SU-DHL-6 (cell line): ENCODE data around the gene CDC42BPA.

Source experiments
- H2AFZ ChIP-seq: fragments of 200-600 bp; sonication (generic); 2 replicates; pipeline ENCODE4 v1.6.1; 2014; ENCODE audit warnings: low read depth, mild to moderate bottlenecking, moderate library complexity, mixed read lengths, antibody characterized with exemption, low read length; ENCODE audit not compliant: severe bottlenecking
- H3F3A ChIP-seq: fragments of 200-600 bp; shearing (Covaris generic); 2 replicates; pipeline ENCODE4 v1.6.0; 2016; ENCODE audit warnings: antibody characterized with exemption, mild to moderate bottlenecking; ENCODE audit not compliant: insufficient read depth
- H3K27ac ChIP-seq: fragments of 200-600 bp; sonication (generic); 2 replicates; pipeline ENCODE4 v1.5.1; 2016; ENCODE audit warnings: low read depth, mild to moderate bottlenecking, low read length, moderate library complexity, mixed read lengths
- H3K27me3 ChIP-seq: fragments of 200-600 bp; sonication (generic), shearing (Covaris generic); 2 replicates; pipeline ENCODE4 v1.6.0; 2014; ENCODE audit warnings: mild to moderate bottlenecking, low read length
- H3K36me3 ChIP-seq: fragments of 200-600 bp; sonication (generic); 2 replicates; pipeline ENCODE4 v1.6.1; 2014; ENCODE audit warnings: mild to moderate bottlenecking, low read length, mixed read lengths
- H3K4me2 ChIP-seq: fragments of 300-600, 200-600 bp; shearing (Covaris generic), sonication (generic); 2 replicates; pipeline ENCODE4 v1.6.0; 2014; ENCODE audit warnings: low read length, low read depth, mild to moderate bottlenecking; ENCODE audit not compliant: poor library complexity, severe bottlenecking
- H3K4me3 ChIP-seq: fragments of 200-600 bp; sonication (generic); 2 replicates; pipeline ENCODE4 v1.5.1; 2014; ENCODE audit warnings: antibody characterized with exemption, low read length, mild to moderate bottlenecking, mixed read lengths; ENCODE audit not compliant: insufficient read depth, poor library complexity, severe bottlenecking
- H3K79me2 ChIP-seq: fragments of 200-600 bp; sonication (generic); 2 replicates; pipeline ENCODE4 v1.6.1; 2014; ENCODE audit warnings: mild to moderate bottlenecking, low read length, moderate library complexity; ENCODE audit not compliant: insufficient read depth
- H3K9ac ChIP-seq: fragments of 200-600 bp; sonication (generic); 2 replicates; pipeline ENCODE4 v1.7.0; 2014; ENCODE audit warnings: mild to moderate bottlenecking, low read length
- H3K9me2 ChIP-seq: fragments of 200-600 bp; sonication (generic); replicated peaks from 2 replicates; pipeline ENCODE4 v1.6.1; 2014; ENCODE audit warnings: low read length; ENCODE audit not compliant: insufficient read depth
- H3K9me3 ChIP-seq: fragments of 200-600 bp; sonication (generic); 2 replicates; pipeline ENCODE4 v1.6.1; 2014; ENCODE audit warnings: low read length, mixed read lengths; ENCODE audit not compliant: insufficient read depth
- H4K20me1 ChIP-seq: fragments of 200-600 bp; sonication (generic); 2 replicates; pipeline ENCODE4 v1.6.1; 2014; ENCODE audit warnings: low read depth, mild to moderate bottlenecking, antibody characterized with exemption, low read length, moderate library complexity, mixed read lengths
- EZH2phosphoT487 ChIP-seq: fragments of 200-600 bp; sonication (generic), shearing (Covaris generic); conservative IDR thresholded peaks from 2 replicates; pipeline ENCODE4 v1.6.1; 2018; ENCODE audit warnings: mild to moderate bottlenecking, antibody characterized with exemption, low read length, moderate library complexity, mixed read lengths
- TF ChIP-seq, protein P1 (sequence below): fragments of 200-600 bp; sonication (generic); IDR thresholded peaks from one replicate; pipeline ENCODE4 v1.5.1; 2017; ENCODE audit warnings: antibody characterized with exemption, mild to moderate bottlenecking, low read length, moderate library complexity; ENCODE audit not compliant: insufficient read depth, poor library complexity, severe bottlenecking

The CDC42BPA gene

DNA sequence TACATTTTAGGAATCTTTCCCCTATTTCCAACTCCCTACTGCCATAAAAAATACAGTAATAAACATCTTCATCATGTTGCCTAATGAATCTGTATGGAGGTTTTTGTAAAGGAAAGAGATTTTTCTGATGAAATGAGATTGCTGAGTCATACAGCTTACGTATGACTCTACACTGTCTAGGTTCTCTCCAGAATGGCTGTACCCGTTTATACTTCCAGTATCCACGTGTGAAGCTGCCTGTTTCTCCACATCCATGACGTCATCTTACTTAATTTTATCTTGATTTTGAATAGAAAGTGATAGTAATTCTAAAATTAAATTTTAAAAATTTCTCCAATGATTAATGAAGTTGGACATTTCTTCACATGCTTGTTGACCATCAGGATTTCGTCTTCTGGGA, 274.5 kb downstream of the CDC42BPA start:
- H3K4me3 ChIP-seq = no peak overlapping the region
- no peak overlapping the region for H3K9ac ChIP-seq
- H3K9me2 ChIP-seq = no peaks in the 10 kb centered on the region
- H3K27ac ChIP-seq = no peak overlapping the region
- H3K79me2 ChIP-seq = no peaks in the 10 kb centered on the region
- no peak overlapping the region for H2AFZ ChIP-seq
- H4K20me1 ChIP-seq = no peaks in the 10 kb centered on the region
- no peaks in the 10 kb centered on the region for H3K36me3 ChIP-seq
- TF ChIP-seq, protein P1, sequence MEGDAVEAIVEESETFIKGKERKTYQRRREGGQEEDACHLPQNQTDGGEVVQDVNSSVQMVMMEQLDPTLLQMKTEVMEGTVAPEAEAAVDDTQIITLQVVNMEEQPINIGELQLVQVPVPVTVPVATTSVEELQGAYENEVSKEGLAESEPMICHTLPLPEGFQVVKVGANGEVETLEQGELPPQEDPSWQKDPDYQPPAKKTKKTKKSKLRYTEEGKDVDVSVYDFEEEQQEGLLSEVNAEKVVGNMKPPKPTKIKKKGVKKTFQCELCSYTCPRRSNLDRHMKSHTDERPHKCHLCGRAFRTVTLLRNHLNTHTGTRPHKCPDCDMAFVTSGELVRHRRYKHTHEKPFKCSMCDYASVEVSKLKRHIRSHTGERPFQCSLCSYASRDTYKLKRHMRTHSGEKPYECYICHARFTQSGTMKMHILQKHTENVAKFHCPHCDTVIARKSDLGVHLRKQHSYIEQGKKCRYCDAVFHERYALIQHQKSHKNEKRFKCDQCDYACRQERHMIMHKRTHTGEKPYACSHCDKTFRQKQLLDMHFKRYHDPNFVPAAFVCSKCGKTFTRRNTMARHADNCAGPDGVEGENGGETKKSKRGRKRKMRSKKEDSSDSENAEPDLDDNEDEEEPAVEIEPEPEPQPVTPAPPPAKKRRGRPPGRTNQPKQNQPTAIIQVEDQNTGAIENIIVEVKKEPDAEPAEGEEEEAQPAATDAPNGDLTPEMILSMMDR = no peak
- no peak for TF ChIP-seq EZH2phosphoT487
- no peaks in the 10 kb centered on the region for H3K9me3 ChIP-seq
- H3K4me2 ChIP-seq = no peak overlapping the region
- no peaks in the 10 kb centered on the region for H3K27me3 ChIP-seq
- H3F3A ChIP-seq = no peaks in the 10 kb centered on the region

DNA sequence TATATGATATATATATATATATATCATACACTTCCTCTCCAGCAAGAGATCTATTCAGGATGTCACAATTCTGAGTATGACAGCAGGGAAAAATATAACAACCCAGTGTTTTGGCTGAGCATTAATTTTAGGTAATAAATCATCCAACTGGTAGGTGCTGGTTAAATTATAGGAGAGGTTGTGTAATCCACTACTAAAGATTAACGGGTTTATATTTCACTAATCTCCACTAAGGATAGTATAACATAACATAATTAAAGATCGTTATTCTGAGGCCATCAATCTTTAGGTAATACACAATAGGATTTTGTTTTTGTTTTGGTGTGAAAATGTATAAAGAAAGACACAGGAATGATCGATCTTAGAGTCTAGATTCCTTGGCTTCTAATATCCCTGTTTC, 276.0 kb downstream of the CDC42BPA start:
- no peaks in the 10 kb centered on the region for H3K9me2 ChIP-seq
- no peak overlapping the region for H3K9ac ChIP-seq
- H3F3A ChIP-seq = no peaks in the 10 kb centered on the region
- no peaks in the 10 kb centered on the region for H3K27me3 ChIP-seq
- no peaks in the 10 kb centered on the region for H3K36me3 ChIP-seq
- no peaks in the 10 kb centered on the region for H4K20me1 ChIP-seq
- H3K27ac ChIP-seq = no peak overlapping the region
- H3K9me3 ChIP-seq = no peaks in the 10 kb centered on the region
- H3K79me2 ChIP-seq = no peaks in the 10 kb centered on the region
- no peak for TF ChIP-seq EZH2phosphoT487
- TF ChIP-seq, protein P1 = no peak
- H3K4me2 ChIP-seq = no peak overlapping the region
- H3K4me3 ChIP-seq = no peak overlapping the region
- H2AFZ ChIP-seq = no peak overlapping the region

DNA sequence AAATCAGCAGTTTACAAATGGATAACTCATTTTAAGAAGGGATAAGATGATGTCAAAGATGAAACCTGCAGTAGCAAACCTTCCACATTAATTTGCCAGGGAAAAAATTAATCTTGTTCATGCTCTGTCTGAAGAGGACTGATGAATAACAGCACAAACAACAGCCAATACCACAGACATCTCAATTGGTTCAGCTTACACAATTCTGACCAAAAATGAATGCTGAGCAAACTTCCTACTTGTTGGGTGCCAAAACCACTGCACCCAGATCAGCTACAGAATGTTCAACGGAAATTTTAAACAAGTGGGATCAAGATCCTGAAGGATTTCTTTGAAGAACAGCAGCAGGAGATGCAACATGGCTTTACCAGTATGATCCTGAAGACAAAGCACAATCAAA, 279.9 kb downstream of the CDC42BPA start:
- Histone ChIP-seq H3K27ac (no peak overlapping the region), H2AFZ (no peak overlapping the region), H3K9me2 (no peaks in the 10 kb centered on the region), H3K4me2 (no peak overlapping the region), H3K4me3 (no peak overlapping the region), H3K36me3 (no peaks in the 10 kb centered on the region), H4K20me1 (no peaks in the 10 kb centered on the region), H3F3A (no peaks in the 10 kb centered on the region), H3K9ac (no peak overlapping the region), H3K9me3 (no peaks in the 10 kb centered on the region), H3K27me3 (no peaks in the 10 kb centered on the region), H3K79me2 (no peaks in the 10 kb centered on the region)
- no peak for TF ChIP-seq EZH2phosphoT487
- TF ChIP-seq, protein P1 = no peak

DNA sequence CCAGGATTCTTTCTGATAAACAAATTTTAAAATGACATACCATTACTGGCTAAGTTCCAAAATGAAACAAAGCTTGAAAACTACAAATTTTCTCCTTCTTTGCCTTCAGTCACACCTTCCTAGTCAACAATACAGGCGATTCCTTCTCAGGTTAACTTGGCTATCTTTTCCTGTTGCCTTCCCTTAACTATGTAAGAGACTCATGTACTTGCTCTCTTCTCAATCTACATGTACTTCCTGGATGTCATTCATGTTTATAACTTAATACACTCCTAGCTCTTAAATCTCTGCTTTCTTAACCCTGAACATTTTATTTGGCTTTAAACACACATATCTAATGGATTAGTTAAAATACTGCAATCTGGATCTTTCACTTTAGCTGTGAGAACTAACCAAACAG, 281.2 kb downstream of the CDC42BPA start:
- no peaks in the 10 kb centered on the region for H3K36me3 ChIP-seq
- no peak overlapping the region for H3K4me3 ChIP-seq
- TF ChIP-seq EZH2phosphoT487 = no peak
- TF ChIP-seq, protein P1 = no peak
- no peaks in the 10 kb centered on the region for H3K9me3 ChIP-seq
- H3K79me2 ChIP-seq = no peaks in the 10 kb centered on the region
- no peaks in the 10 kb centered on the region for H3F3A ChIP-seq
- no peaks in the 10 kb centered on the region for H3K9me2 ChIP-seq
- H2AFZ ChIP-seq = no peak overlapping the region
- H3K4me2 ChIP-seq = no peak overlapping the region
- H3K27me3 ChIP-seq = no peaks in the 10 kb centered on the region
- H3K27ac ChIP-seq = no peak overlapping the region
- no peak overlapping the region for H3K9ac ChIP-seq
- H4K20me1 ChIP-seq = no peaks in the 10 kb centered on the region
